Stomach (tissue), 9 donors: ENCODE data around the gene SAMM50. TPM values are rescaled to one million over a fixed set of nuclear protein-coding genes. Genes with fewer than 3 reads are reported as not detected.

Source experiments
- DNase-seq, 2 donors: peaks; one replicate each; pipeline versions ENCODE4 v3.0.0 to v3.0.0-alpha.2; 2013 to 2019
- H3K27ac ChIP-seq, 5 donors: fragments of 200-600 bp in 4 of 5; sonication (generic) in 4 of 5; one replicate each; pipeline ENCODE4 v1.5.1; 2013 to 2019; ENCODE audit warnings: mild to moderate bottlenecking in 1 of 5, moderate library complexity in 1 of 5
- H3K27me3 ChIP-seq, 3 donors: fragments of 200-600 bp; sonication (generic); one replicate each; pipeline ENCODE4 v1.5.1; 2017 to 2019; ENCODE audit warnings: mixed run types in 1 of 3
- H3K36me3 ChIP-seq, 4 donors: fragments of 200-600 bp; sonication (generic); 1 replicate in 3 of 4; 2 replicates in 1 of 4; pipeline ENCODE4 v1.5.1; 2016 to 2019
- H3K4me1 ChIP-seq, 4 donors: fragments of 200-600 bp; sonication (generic); one replicate each; pipeline ENCODE4 v1.5.1; 2016 to 2019
- H3K4me3 ChIP-seq, 4 donors: fragments of 200-600 bp; sonication (generic) in 3 of 4; one replicate each; pipeline ENCODE4 v1.5.1; 2016 to 2019; ENCODE audit warnings: mild to moderate bottlenecking in 1 of 4
- H3K9me3 ChIP-seq, 4 donors: fragments of 200-600 bp; sonication (generic); one replicate each; pipeline ENCODE4 v1.5.1; 2016 to 2019
- CTCF ChIP-seq, 7 experiments: fragments of 450-650 bp in 4 of 7; fragments of 200-600 bp in 3 of 7; sonication (generic) in 3 of 7; IDR thresholded peaks; one replicate each; pipeline ENCODE4 v1.5.1; 2016 to 2019; ENCODE audit warnings: antibody characterized with exemption in 7 of 7, control low read depth in 2 of 7, mild to moderate bottlenecking in 1 of 7
- EP300 ChIP-seq: sonication (generic); formaldehyde crosslinking; IDR thresholded peaks from one replicate; pipeline ENCODE4 v1.6.1; 2017; ENCODE audit warnings: antibody characterized with exemption
- POLR2A ChIP-seq, 4 donors: fragments of 450-650 bp; IDR thresholded peaks; one replicate each; pipeline ENCODE4 v1.6.1; 2016; ENCODE audit warnings: antibody characterized with exemption in 4 of 4, control low read depth in 2 of 4, mild to moderate bottlenecking in 1 of 4, moderate library complexity in 1 of 4
- POLR2AphosphoS5 ChIP-seq, 3 donors: sonication (generic); formaldehyde crosslinking; IDR thresholded peaks; one replicate each; pipeline ENCODE4 v1.6.1; 2016; ENCODE audit warnings: antibody characterized with exemption in 3 of 3
- WGBS, 5 donors: extraction: QIAGEN DNeasy Blood & Tissue Kit in 3 of 5; methylation state at CpG; one replicate each; pipeline versions ENCODE4 v1.1.5 to v1.1.7; 2013 to 2018; 5-methylcytosine and 5-hydroxymethylcytosine counted together
- intact Hi-C: fragments of 100-400 bp; cut with DNase I; formaldehyde crosslinking; loops from one replicate; pipeline ENCODE4 v1.15.1; 2023; ENCODE audit warnings: low total_unique reads
- polyA plus RNA-seq, 3 donors: library from polyadenylated mRNA; stranded (reverse); fragments of 200-250 nt; gene quantifications; one replicate each; pipeline ENCODE4 v1.2.3, GENCODE V29; 2013
- total RNA-seq, 5 donors: library from RNA; depleted of rRNA; stranded (reverse); fragments of >200 nt; gene quantifications; one replicate each; pipeline versions ENCODE4 v1.1.0 to v1.2.3, GENCODE V29; 2014 to 2016
- donor health status: healthy with polysubstance abuse.
- donor health status: Bipolar disorder and iron deficiency.
- donor health status: healthy.

Gene SAMM50
- total and polyA plus RNA-seq, 8 donors, result 18.7 to 54.7 (median 33.3) TPM

- Histone ChIP-seq H3K27ac (no peak overlapping the region), H3K9me3 (no peaks in the 10 kb centered on the region), H3K36me3 (no peaks in the 10 kb centered on the region), H3K4me3 (no peak overlapping the region), H3K27me3 (no peaks in the 10 kb centered on the region), H3K4me1 (peaks cover 0 to 16% (median 6%) of the 10 kb centered on the region in 4 donors)
- intact Hi-C loops, result no loop called here
- no peak for DNase-seq
- TF ChIP-seq POLR2A (IDR thresholded peaks at IDR 0.05), result no peak
- no peak for TF ChIP-seq CTCF (IDR thresholded peaks at IDR 0.05)
- no peak for TF ChIP-seq POLR2AphosphoS5 (IDR thresholded peaks at IDR 0.05)
- TF ChIP-seq EP300, result no peak
- WGBS, 5 donors, result 89 to 94% (median 91%) methylated on average over 7 of the region's 7 CpGs
Measured at GRCh38 chr22:44033287-44033686, 78.0 kb downstream of the SAMM50 start.

GRCh38 chr22:44033694-44034093 is 78.5 kb downstream of the SAMM50 start:
- TF ChIP-seq POLR2A (IDR thresholded peaks at IDR 0.05), result no peak
- no peak for TF ChIP-seq POLR2AphosphoS5 (IDR thresholded peaks at IDR 0.05)
- no peak for TF ChIP-seq EP300
- TF ChIP-seq CTCF (IDR thresholded peaks at IDR 0.05), result no peak
- WGBS, 5 donors, result 73 to 85% (median 77%) methylated on average over 8 of the region's 8 CpGs
- intact Hi-C loops, result no loop called here
- peak in 1 of 2 donors; percentile 65 for DNase-seq
- Histone ChIP-seq H3K4me1 (peaks cover 0 to 16% (median 6%) of the 10 kb centered on the region in 4 donors), H3K27ac (no peak overlapping the region), H3K9me3 (no peaks in the 10 kb centered on the region), H3K36me3 (no peaks in the 10 kb centered on the region), H3K27me3 (no peaks in the 10 kb centered on the region), H3K4me3 (no peak overlapping the region)

- H3K9me3 ChIP-seq, result no peaks in the 10 kb centered on the region
- DNase-seq, result peak in 1 of 2 donors; percentile 69
- H3K4me3 ChIP-seq, result no peak overlapping the region
- no peaks in the 10 kb centered on the region for H3K36me3 ChIP-seq
- no peaks in the 10 kb centered on the region for H3K27me3 ChIP-seq
- H3K4me1 ChIP-seq, result peaks cover 0 to 17% (median 6%) of the 10 kb centered on the region in 4 donors
- intact Hi-C loops, result no loop called here
- H3K27ac ChIP-seq, result peak overlapping the region in 3 of 5 donors; percentile 10 to 44 (median 40)
- 59 to 80% (median 72%) methylated on average over 9 of the region's 9 CpGs for WGBS, 5 donors
- no peak for TF ChIP-seq CTCF (IDR thresholded peaks at IDR 0.05)
- no peak for TF ChIP-seq EP300
- TF ChIP-seq POLR2A (IDR thresholded peaks at IDR 0.05), result no peak
- TF ChIP-seq POLR2AphosphoS5 (IDR thresholded peaks at IDR 0.05), result peak in 1 of 3 donors; percentile 73
Measured at GRCh38 chr22:44037519-44038375, 82.5 kb downstream of the SAMM50 start.

GRCh38 chr22:44039566-44040171 is 84.4 kb downstream of the SAMM50 start:
- WGBS, 5 donors, result 90 to 95% (median 94%) methylated on average over 8 of the region's 8 CpGs
- no peaks in the 10 kb centered on the region for H3K27me3 ChIP-seq
- H3K4me3 ChIP-seq, result no peak overlapping the region
- TF ChIP-seq POLR2A (IDR thresholded peaks at IDR 0.05) (no peak), CTCF (IDR thresholded peaks at IDR 0.05) (no peak), POLR2AphosphoS5 (IDR thresholded peaks at IDR 0.05) (no peak), EP300 (no peak)
- H3K27ac ChIP-seq, result no peak overlapping the region
- no peaks in the 10 kb centered on the region for H3K36me3 ChIP-seq
- H3K9me3 ChIP-seq, result no peaks in the 10 kb centered on the region
- intact Hi-C loops, result no loop called here
- peaks cover 0 to 17% (median 6%) of the 10 kb centered on the region in 4 donors for H3K4me1 ChIP-seq
- no peak for DNase-seq
